Liver (tissue), 2 donors: Measurements from ENCODE around the gene ITPK1.

Experiments
- YY1 ChIP-seq: IDR thresholded peaks from 2 replicates; pipeline ENCODE4 v1.6.1; 2016; ENCODE audit warnings: antibody characterized with exemption, mild to moderate bottlenecking
- TF ChIP-seq, protein P1 (sequence below): fragments of 150-350 bp; IDR thresholded peaks from 2 replicates; pipeline ENCODE4 v1.5.1; 2017; ENCODE audit warnings: improper control_type of control experiment, low read depth, low read length; ENCODE audit not compliant: missing input control
- donor health status: healthy.

DNA sequence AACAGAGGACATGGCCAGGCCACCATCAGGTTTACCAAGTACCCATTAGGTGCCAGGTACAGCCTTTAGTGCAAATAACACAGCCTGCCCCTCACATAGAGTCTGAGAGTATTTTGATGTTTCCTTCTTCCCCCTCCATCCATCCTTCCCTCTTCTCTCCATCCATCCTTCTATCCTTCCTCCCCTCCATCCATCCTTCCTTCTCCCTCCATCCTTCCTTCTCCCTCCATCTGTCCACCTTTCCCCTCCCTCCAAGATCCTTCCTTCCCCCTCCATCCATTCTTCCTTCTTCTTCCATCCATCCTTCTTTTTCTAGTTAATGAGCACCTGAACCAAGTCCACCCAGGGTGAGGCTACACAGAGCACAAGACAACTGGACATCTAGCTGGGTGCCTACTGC is 39.8 kb downstream of the ITPK1 start:
- no peak for TF ChIP-seq YY1
- TF ChIP-seq, protein P1, sequence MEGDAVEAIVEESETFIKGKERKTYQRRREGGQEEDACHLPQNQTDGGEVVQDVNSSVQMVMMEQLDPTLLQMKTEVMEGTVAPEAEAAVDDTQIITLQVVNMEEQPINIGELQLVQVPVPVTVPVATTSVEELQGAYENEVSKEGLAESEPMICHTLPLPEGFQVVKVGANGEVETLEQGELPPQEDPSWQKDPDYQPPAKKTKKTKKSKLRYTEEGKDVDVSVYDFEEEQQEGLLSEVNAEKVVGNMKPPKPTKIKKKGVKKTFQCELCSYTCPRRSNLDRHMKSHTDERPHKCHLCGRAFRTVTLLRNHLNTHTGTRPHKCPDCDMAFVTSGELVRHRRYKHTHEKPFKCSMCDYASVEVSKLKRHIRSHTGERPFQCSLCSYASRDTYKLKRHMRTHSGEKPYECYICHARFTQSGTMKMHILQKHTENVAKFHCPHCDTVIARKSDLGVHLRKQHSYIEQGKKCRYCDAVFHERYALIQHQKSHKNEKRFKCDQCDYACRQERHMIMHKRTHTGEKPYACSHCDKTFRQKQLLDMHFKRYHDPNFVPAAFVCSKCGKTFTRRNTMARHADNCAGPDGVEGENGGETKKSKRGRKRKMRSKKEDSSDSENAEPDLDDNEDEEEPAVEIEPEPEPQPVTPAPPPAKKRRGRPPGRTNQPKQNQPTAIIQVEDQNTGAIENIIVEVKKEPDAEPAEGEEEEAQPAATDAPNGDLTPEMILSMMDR: no peak
